Measurements from ENCODE around the gene TSPAN5.
A peak's percentile ranks its signal among the peaks of the same experiment; 100 is the strongest.

TSPAN5 gene

DNA sequence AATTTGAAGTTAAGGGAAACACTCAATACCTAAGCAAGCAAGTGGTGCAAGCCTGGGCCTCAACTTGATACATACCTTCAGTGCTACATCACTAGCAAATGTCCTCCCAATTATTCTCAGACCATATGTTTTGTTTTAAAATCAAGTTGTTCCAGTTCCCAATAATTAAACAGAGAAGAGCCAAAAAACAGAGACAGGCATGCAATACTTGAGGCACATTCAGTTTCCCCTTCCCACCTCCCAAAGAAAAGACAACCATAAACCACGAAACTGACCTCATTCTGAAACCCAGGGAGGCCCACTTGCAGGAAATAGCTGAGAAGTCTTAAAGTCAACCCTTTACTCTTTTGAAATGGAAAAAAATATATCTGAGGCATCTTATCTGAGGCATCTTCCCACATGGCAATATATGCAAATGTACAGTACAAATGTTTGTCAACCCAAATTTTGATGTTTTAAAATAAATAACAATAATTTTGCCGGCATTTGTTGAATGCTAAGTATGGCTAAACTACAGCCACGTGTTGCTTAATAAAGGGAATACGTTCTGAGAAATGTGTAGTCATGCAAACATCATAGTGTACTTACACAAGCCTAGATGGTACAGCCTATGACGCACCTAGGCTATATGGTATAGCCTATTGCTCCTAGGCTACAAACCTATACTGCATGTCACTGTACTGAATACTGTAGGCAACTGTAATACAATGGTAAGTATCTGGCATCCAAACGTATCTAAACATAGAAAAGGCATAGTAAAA lies 147.5 kb downstream of the TSPAN5 start:
- DNase-seq: no peak

DNA sequence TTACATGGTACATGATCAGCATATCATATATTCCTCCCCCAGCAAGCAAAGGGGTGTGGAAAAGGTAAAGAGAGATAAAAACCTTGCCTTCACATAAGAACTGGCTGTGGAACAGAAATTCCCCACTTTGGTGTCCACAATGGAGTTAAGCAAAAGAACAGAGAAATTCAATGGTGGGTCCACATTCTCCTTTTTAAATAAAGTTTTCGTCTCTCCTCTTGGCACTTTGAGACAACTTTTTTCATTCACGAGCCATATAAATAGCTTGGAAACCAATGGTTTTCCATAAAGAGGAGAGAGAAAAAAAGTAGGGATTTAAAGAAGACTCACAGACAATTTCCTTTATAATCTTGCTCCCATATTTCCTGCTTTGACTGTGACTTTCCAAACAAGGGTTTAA lies 148.1 kb downstream of the TSPAN5 start:
- DNase-seq: no peak

DNA sequence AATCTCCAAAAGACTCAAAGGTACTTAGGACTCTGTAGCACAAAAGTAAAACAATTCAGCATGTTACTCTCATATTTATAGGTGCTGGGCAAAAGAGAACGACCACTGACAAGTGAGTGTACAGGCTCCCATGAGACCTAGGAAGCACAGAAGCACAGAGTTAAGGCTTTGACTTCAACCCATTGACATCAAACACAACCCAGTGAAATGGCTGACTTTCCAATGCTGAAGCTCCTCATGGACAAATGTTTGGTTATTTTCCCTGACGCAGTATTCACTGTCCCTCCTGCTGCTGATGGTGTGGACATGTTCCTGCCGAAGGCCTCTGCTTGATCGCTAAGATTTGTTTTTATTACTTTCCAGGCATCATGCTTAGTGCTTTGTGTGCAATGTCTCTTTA lies 148.7 kb downstream of the TSPAN5 start:
- DNase-seq: no peak

DNA sequence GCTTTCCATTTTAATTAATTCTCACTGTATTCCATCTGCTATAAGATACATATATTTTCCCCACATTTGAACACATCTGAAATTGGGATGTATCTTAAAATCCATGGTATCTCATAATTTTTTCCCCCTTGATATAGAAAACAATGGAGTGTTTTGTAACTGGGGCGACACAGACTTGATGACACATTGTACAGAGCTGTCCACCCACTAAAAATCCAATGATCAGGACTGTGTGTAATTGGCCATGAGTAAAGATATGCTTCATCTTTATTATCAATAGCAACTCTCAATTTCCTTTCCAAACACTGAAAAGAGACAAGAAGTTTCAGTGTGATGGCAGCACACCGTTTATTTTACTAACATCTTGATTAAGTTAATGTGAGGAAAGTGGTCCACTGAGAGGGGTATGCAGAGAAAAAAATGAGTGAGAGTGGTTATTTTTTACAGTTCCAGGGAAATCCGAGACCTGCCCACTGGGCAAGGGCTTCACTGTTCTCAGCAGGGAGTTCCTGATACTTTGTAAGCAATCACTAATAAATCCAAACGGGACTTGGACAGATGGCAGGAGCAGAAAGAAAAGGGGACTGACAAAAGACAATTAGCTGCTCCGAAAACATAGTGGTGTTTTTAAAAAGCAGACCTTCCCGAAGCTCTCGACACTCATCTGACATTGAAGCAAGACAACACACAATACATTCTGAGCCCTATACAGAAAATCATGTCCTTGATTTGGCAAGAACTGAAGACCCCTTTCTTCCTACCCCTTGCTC lies 149.4 kb downstream of the TSPAN5 start:
- DNase-seq: no peak

DNA sequence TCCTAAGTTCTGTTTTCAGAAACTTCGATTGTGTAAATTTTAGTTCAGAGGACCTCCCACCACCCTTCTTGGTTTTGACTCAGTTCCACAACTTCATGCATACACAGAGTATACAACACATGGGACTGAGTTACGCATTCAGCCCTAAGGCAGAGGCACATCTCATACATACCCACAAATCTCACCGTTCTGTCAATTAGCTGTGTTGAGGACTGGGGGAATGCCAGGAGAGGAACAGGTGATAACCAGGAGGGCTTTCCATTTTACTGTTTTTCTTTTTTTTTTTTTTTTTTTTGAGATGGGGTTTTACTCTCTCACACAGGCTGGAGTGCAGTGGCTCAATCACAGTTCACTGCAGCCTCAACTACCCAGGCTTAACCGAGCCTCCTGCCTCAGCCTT lies 150.2 kb downstream of the TSPAN5 start:
- no peak for DNase-seq

DNA sequence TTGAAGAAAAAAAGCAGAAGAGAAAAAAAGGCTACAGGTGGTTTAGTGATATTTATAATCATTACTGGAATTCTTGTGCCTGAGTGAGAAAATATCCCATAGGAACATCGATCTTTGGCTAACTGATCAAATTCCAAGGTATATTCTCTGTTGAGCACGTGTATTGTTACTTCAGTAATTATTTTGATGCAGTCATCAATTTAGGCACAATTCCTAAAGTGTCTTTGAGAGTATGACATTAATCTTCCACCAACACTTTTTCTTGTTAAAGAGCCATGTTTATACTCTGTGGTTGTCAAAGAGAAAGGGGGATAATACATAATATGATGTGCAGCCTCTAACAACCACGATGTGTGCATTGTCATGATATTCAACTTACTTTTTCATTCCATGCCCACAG lies 151.1 kb downstream of the TSPAN5 start:
- DNase-seq: no peak

DNA sequence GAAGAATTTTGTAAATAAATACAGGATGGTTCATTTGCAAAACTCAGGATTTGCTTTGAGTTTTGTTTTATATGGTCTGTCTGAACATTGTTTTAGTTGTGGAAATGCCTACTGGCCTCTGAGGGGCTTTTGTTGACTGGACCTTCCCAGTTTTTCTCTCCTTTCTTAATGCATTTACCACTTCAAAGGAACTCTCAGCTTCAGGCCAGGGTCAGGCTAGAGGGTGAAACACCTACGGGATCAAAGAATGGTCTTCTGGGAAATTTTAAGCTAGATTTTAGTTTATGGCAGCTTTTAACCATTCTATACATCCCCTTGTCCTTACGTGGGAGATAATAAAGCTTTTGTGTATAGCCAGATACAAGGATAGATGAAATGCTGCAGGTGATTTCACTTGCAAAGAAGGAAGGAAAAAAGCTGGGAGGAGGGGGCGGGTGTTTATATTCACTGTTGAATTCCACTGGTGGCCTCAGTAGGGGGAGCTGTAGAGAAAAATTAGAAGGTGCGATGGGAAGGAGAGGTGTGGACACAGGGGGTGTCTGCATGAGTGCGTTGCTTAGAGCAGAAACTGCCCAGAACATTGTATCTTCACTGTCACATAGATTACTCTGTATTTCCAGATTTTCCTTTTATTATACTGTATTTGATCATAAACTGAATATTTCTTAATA lies 151.8 kb downstream of the TSPAN5 start:
- peak; percentile 58 for DNase-seq

DNA sequence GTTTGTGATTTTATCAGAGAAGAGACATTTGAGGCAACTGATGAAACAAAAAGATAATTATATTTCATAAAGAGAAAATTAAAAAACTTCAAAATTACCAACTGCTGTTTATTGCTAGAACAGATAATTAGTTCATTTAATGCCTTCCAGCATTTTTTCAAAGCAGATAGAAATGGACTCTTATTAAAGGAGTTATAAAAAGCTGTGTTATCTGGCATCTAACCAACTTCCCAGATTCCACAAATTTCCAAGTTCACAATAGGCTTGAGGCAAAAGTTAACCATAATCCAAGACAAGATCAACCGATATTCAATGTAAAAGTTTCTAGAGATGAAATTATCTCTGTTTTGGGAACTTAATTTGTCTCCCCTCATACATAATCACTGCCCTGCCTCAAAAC lies 152.4 kb downstream of the TSPAN5 start:
- no peak for DNase-seq

DNA sequence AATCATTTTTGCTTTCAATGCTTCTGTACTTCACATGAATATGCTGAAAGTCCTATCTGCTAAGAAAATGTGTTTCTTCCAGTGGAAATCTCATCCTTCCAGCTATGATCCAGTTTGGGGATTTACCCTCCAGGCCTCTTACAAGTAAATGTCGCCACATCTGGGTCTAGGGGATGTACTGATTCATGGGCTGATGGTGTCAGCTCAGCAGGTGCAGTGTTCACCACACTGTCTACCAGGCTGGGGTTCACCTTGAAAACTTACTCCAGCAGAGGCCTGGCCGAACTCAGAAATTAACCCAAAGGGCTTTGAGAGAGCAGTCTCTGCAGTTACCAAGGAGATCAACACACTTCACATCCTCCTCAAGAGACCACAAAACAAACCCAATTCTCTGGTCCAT lies 154.3 kb downstream of the TSPAN5 start:
- no peak for DNase-seq

DNA sequence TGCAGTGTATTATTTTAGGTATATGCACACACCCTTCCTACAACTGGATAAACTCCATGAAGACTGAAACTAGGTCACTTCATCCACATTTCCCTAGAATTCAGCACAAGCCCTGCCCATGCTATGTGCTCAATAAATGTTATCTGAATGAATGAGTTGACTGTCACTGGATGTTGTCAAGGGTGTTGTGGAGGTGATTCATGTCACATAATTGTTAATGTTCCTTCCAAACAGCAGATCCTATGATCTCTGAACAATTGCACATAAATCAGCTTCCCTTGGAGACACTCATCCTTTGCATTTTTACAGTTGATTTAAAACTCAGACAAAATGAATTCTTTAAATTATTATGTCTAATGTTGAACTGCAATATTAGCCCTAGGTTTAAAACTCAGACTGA lies 154.7 kb downstream of the TSPAN5 start:
- DNase-seq: no peak

DNA sequence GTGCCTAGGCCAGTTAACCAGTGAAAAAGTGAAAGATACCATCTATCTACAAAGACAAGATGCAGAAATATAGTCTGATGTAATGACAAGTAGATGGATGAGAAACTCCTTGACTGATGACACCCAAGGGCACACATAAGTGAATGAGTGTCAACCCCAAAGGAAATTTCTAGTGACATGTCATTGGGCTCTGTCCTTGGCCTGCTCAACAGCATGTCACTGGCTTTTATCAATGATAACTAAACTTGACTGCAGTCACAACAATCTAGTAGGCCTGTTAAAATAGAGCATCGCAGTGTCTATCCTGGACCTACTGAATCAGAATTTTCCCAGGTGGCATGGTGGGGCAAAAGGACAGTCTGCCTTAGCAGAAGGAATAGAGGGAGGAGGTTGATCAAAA lies 155.8 kb downstream of the TSPAN5 start:
- no peak for DNase-seq

DNA sequence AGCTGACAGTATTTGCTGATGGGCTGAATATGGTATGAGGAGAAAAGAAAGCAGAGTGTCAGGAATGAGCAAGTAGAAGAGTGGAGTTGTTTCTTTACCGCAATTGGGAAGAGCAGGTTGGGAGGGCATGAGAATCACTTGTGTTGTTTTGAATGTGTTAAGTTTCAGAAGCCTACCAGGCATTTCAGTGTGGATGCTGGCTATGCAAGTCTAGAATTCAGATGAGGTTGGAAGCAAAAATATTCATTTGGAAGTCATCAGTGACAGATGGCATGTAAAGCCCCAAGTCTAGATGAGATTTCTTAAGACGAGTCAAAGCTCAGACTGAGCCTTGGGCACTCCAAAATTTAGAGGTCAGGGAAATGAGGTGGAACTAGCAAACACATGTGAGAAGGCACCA lies 156.4 kb downstream of the TSPAN5 start:
- no peak for DNase-seq

DNA sequence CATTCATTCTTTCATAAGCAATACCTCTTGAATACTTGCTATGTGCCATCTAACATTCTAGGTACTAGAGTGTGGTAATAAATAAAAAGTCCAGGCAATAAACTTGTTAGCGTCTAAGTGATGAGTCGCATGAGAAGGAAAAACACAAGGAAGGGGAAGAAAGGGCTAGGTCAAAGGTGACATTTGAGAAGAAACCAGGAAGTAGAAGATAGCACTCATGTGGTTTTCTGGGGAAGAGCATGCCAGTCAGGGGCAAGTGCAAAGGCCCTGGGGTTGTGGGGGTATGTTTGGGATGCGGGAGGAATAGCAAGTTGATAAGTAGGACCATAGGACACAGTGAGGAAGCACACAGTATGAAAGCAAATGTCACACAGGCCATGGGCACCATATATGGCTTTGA lies 157.0 kb downstream of the TSPAN5 start:
- no peak for DNase-seq

DNA sequence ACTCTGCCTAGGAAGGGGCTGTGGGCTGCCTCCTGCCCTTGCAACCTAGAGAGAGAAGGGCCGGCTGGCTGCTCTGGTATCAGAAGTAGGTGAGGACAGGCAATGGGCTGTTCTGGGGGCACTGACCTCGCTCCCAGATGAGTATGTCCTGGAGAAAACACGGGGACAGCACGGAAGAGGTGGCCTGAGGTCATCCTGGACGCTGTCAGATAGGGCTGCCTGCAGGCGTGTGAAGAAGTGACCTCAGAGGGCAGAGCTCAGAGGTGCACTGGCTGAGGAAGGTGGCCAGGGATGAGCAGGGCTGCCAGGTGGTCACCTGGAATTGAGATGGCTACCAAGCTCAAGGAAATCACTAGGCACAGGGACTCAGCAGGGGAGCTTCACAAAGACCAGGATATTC lies 159.6 kb downstream of the TSPAN5 start:
- no peak for DNase-seq

DNA sequence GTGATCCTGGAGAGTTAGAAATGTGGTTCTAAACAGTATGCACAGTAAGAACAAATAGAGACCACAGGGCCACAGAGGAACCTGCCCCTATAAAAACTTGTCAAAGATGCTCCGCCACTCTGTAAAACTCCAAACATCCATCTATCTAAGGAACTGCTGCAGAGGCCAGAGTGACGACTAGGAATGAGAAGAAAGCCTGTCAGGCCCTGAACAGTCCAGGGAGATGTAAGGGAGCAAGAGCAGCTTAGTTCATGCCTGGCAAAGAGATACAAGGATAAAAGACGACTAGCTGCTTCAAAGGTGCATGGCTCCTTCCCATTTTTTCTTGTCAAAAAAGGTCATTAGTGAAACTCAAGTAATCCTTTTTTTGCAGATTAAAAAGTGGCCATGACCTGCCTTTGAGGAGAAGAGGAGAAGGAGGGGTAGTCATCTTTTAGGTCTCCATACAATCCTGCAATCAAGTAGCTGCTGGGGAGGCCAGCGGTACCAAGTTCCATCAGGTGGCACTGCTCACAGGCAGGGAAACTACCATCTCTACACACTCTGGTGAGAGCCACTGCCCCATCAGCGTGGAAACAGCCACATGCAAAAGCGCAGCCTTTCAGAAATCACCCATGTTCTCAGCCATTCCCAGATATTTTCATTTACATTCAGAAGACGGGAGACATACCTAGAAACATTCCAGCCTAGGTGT lies 162.1 kb downstream of the TSPAN5 start:
- DNase-seq: no peak

DNA sequence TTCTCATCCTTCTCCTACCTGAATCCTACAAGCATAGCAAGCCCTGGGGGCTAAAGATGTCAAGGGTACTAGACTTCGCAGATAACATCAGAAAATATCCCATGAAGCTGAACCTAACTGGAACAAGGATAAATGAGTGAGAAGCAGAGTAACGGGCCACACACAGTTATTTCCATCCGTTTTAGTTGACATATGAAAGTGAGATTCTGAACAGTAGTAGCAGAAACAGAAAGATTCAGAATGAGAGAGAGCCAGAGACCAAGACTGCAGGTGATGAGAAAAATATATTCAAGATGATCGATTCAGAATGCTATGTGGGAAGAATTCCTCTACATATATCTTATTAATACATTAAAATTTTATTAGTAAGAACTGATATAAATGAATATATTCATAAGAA lies 165.1 kb downstream of the TSPAN5 start:
- DNase-seq: no peak

DNA sequence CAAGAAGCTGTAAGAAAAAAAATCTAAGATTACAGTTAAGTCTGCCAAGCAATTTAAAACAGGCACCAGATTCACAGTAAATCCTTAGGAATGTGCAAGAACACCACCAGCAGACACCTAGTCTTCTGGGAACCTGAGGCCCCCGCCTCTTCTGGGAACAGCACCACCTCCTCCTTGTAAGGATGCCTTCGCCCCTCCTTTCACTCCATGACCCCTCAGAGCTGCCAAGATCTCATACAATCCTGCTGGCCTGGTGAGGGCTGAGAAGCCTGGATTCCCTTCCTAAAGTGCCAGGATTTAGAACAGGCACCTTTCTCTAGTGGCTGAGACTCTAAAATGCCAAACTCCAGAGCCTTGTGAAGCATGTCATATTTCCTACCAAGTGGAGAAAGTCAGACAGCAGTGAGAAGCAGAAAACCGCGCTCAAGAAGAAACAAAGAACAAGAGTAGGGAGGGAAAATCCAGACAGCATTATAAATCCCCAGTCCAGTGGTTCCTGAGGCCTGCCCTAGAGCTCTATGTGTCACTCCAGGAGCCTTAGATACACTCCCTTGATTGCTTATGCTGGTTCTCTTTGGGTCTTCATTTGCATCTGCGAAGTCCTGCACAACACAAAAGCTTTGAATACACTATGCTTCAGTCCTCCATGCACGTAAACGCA lies 166.4 kb downstream of the TSPAN5 start:
- peak; percentile 64 for DNase-seq

DNA sequence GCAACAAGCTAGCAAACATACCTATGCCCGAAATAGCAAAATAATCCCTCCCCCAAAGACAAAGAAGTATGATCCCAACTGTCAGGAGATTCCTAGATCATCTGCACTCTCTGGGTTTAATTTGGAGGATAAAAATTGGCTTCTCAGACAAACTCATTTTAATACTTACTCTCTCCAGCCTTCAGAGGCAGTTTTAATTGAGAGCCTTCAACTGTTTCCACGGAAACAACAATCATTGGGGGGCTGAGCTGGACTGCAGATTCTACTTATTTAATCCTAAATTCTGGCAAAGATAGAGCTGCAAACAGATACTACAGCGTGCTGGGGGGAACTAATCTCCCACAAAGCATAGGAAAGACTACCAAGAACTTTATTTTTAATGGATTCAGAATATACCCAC lies 168.2 kb downstream of the TSPAN5 start:
- no peak for DNase-seq

DNA sequence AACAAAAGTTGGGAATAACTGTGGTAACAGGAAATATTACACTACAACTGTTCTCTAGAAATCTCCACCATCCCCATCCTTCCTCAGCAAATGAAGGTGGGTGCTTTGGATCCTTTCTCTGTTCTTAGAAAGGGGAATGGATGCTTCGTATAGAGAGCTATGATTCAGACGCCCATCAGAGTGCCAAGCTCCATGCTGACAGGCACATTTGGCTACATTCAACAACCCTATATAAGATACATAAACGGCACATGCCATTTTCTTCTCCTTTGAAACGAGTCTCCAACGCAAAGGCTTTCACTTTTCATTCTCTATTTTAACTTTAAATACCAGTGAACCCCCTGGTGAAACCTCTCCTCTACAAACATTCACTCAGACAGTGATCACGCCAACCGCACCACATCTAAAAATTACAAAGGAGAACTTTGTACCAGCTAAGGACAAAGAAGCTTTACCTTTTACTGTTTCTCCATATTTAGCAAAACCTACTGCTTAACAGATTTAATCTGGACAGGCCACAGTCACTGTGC lies 172.5 kb downstream of the TSPAN5 start:
- no peak for DNase-seq

DNA sequence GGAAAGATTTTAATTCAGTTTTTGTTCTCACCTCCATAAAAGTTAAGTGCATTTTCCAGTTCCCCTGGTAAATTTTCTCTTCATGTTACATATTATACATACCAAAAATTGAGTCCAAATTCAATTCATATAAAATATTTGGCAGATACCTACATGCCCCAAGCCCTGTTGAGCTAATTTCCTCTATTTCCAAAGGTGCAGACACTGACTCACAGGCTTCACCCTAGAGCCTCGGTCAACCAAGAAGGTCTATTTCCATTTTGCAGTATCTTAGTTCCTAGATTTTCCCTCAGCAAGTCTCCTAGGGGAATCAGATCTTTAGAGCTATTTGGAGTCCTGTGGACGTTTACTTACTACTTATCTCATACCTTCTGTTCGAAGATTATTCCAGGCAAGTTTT lies 174.4 kb downstream of the TSPAN5 start:
- DNase-seq: no peak

DNA sequence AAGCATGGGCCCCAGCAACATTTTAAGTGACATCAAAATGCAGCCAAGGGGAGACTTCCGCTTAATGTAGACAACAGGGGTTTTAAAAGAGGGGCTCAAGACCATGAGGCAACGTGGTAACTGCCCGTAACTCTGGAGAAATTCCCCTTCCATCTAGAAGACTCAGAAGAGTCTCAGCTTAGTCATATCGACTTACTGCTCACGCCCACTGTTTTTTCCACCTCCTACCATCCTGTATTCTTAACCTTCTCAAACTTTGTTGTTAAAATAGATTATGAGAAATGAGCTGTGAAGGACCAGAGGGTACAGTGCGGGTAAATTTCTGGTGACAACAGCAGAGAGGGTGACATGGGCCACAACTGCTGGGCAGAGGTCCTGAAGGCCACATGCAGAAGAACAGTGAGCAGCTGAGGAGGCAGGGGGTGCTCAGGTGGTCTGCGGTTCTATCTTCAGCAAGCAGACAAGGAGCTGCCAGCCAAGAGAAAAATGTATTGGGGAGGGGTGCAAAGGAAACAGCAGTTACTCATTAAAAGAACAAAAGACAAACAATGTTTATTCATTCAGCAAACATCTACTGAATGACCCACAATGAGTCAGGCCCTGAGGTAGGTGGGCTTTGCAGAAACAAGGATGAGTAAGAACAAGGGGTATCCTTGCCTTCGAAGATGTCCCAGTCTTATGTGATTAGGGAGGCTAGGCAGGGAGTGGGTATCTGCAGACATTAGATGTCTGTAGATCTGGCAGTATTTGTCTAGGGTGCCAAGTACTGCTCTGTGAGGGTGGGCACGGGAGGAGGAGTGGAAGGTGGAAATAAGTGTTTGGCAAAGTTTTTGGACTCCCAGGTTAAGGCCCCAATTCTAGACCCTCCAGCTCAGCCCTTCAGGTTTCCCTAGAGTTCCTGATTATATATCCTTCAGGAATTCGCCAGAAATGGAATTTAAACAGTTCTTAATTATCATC lies 175.3 kb downstream of the TSPAN5 start:
- no peak for DNase-seq

DNA sequence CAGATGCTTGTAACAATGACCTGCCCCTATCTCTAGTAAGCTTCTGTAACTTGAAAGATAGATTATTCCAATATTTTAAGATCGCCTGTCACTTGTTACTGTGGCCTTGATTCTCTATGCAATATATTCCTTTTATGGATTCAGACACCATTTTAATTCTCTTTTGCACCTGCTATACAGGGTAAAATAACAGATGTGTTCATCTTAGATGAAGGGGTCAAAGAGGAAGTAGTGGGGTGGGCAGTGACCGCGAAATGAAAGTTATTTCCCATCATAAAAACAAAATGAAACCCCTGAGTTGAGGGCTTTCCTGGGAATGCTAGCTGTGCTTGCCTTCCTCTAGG lies 175.9 kb downstream of the TSPAN5 start:
- no peak for DNase-seq

Measured in islet precursor cell (in vitro differentiated cells).